Adrenal gland (tissue), 5 donors: ENCODE results near the gene TBL1XR1.

Experiments
- CTCF ChIP-seq, 6 experiments: fragments of 450-650 bp in 4 of 6; fragments of 200-600 bp in 2 of 6; sonication (generic) in 1 of 6; IDR thresholded peaks; 1 replicate in 5 of 6; 2 replicates in 1 of 6; pipeline versions ENCODE4 v1.5.1 to v1.8.0; 2016 to 2021; ENCODE audit warnings: antibody characterized with exemption in 6 of 6, mild to moderate bottlenecking in 2 of 6, moderate library complexity in 1 of 6
- POLR2A ChIP-seq, 2 donors: fragments of 450-650 bp; IDR thresholded peaks; one replicate each; pipeline ENCODE4 v1.6.1; 2017; ENCODE audit warnings: antibody characterized with exemption in 2 of 2, mild to moderate bottlenecking in 2 of 2, moderate library complexity in 1 of 2
- donor health status: DM: no; HTN: no; CAD: no.

- TF ChIP-seq CTCF (IDR thresholded peaks at IDR 0.05) = no peak
- TF ChIP-seq POLR2A (IDR thresholded peaks at IDR 0.05) = no peak
Measured at GRCh38 chr3:177039490-177040274, 157.6 kb downstream of the TBL1XR1 start.
